H1 (cell line): Measurements from ENCODE around the gene KIF26B. TPM values are rescaled to one million over a fixed set of nuclear protein-coding genes. Genes with fewer than 3 reads are reported as not detected.

Source experiments
- CTCF ChIA-PET: fragments of 300-600 bp; sonication (Branson Sonifier 250); formaldehyde crosslinking; loops from one replicate; lab custom pipeline; 2021; ENCODE audit not compliant: partially characterized antibody; lab: Charles Lee
- POLR2A ChIA-PET: fragments of 300-600 bp; sonication (Branson Sonifier 250); formaldehyde crosslinking; loops from one replicate; lab custom pipeline; 2021; ENCODE audit warnings: inconsistent platforms; ENCODE audit not compliant: partially characterized antibody; lab: Charles Lee
- DNase-seq, 2 experiments: peaks; one replicate each; pipeline versions ENCODE4 v3.0.0 to v3.0.0-alpha.2; 2010 to 2022; ENCODE audit warnings: low spot score in 2 of 2, low read depth in 1 of 2, mixed read lengths in 1 of 2
- FAIRE-seq: peaks from 2 replicates; lab custom pipeline; 2011; peaks lifted over from hg19 to GRCh38; lab: Jason Lieb, UNC
- H2AFZ ChIP-seq: 2 replicates; pipeline ENCODE4 v1.8.1; 2012; ENCODE audit warnings: low read length, inconsistent platforms
- H2AK5ac ChIP-seq: 2 replicates; pipeline ENCODE4 v1.6.1; 2013; ENCODE audit warnings: low read depth, low read length
- H2BK120ac ChIP-seq: replicated peaks from 2 replicates; pipeline ENCODE3; 2013; ENCODE audit warnings: low read depth, low read length, inconsistent platforms
- H2BK12ac ChIP-seq: 2 replicates; pipeline ENCODE4 v1.6.1; 2013; ENCODE audit warnings: low read depth, low read length
- H2BK15ac ChIP-seq: 2 replicates; pipeline ENCODE4 v1.6.1; 2013; ENCODE audit warnings: low read length
- H2BK20ac ChIP-seq: 2 replicates; pipeline ENCODE4 v1.6.1; 2013; ENCODE audit warnings: low read length
- H2BK5ac ChIP-seq: 2 replicates; pipeline ENCODE4 v1.6.1; 2013; ENCODE audit warnings: low read depth, low read length
- H3K14ac ChIP-seq: 2 replicates; pipeline ENCODE4 v1.6.1; 2013; ENCODE audit warnings: inconsistent platforms; ENCODE audit not compliant: insufficient read length
- H3K18ac ChIP-seq: 2 replicates; pipeline ENCODE4 v1.6.1; 2013; ENCODE audit warnings: low read length; ENCODE audit errors: extremely low read depth
- H3K23ac ChIP-seq: 2 replicates; pipeline ENCODE4 v1.6.1; 2013; ENCODE audit warnings: inconsistent platforms; ENCODE audit not compliant: insufficient read length
- H3K23me2 ChIP-seq: 2 replicates; pipeline ENCODE4 v1.6.1; 2013; ENCODE audit warnings: low read depth, low read length
- H3K27ac ChIP-seq: 2 replicates; pipeline ENCODE4 v1.6.1; 2011; ENCODE audit warnings: low read depth, low read length, inconsistent platforms
- H3K27me3 ChIP-seq, 4 experiments: replicated peaks in 1 of 4; 1 replicate in 1 of 4; 2 replicates in 3 of 4; pipeline versions ENCODE4 v1.6.1 to v1.8.1; 2011 to 2013; ENCODE audit warnings: low read length in 3 of 4, mild to moderate bottlenecking in 3 of 4, inconsistent platforms in 2 of 4, mixed read lengths in 2 of 4, moderate library complexity in 1 of 4; ENCODE audit not compliant: control insufficient read depth in 3 of 4, insufficient read depth in 3 of 4; ENCODE audit errors: extremely low read depth in 1 of 4
- H3K36me3 ChIP-seq, 4 experiments: 2 replicates each; pipeline versions ENCODE4 v1.6.1 to v1.8.1; 2011 to 2013; ENCODE audit warnings: mild to moderate bottlenecking in 4 of 4, low read length in 3 of 4, moderate library complexity in 2 of 4, control low read depth in 1 of 4, inconsistent platforms in 1 of 4; ENCODE audit not compliant: insufficient read depth in 4 of 4, control insufficient read depth in 2 of 4
- H3K4ac ChIP-seq: replicated peaks from 2 replicates; pipeline ENCODE3; 2013; ENCODE audit warnings: low read length, low read depth, mixed read lengths, inconsistent platforms; ENCODE audit not compliant: insufficient read length
- H3K4me1 ChIP-seq, 4 experiments: replicated peaks in 1 of 4; 1 replicate in 1 of 4; 2 replicates in 3 of 4; pipeline versions ENCODE4 v1.6.1 to v1.8.1; 2011 to 2013; ENCODE audit warnings: low read length in 3 of 4, inconsistent platforms in 2 of 4, mixed read lengths in 1 of 4; ENCODE audit not compliant: insufficient read depth in 4 of 4, control insufficient read depth in 3 of 4
- H3K4me2 ChIP-seq, 2 experiments: 2 replicates each; pipeline versions ENCODE4 v1.6.1 to v1.8.1; 2011 to 2013; ENCODE audit warnings: low read depth in 2 of 2, low read length in 2 of 2, control low read depth in 1 of 2, inconsistent platforms in 1 of 2, mild to moderate bottlenecking in 1 of 2; ENCODE audit not compliant: insufficient read depth in 1 of 2
- H3K4me3 ChIP-seq, 4 experiments: fragments of 200-600, 300-600 bp in 1 of 4; sonication (generic), shearing (Covaris generic), sonication (Bioruptor Twin) in 1 of 4; 2 replicates each; pipeline versions ENCODE4 v1.5.1 to v1.8.1; 2011 to 2016; ENCODE audit warnings: low read length in 4 of 4, low read depth in 3 of 4, control low read depth in 2 of 4, inconsistent platforms in 2 of 4, mild to moderate bottlenecking in 2 of 4, mixed read lengths in 1 of 4, moderate library complexity in 1 of 4; ENCODE audit not compliant: insufficient read depth in 2 of 4; ENCODE audit errors: extremely low read depth in 1 of 4
- H3K56ac ChIP-seq: replicated peaks from 2 replicates; pipeline ENCODE3; 2013; ENCODE audit warnings: low read depth, mild to moderate bottlenecking, mixed read lengths, low read length, inconsistent platforms; ENCODE audit not compliant: insufficient read length
- H3K79me1 ChIP-seq: 2 replicates; pipeline ENCODE4 v1.6.1; 2013; ENCODE audit warnings: low read depth, low read length, control low read depth
- H3K79me2 ChIP-seq, 2 experiments: 2 replicates each; pipeline versions ENCODE4 v1.6.1 to v1.8.1; 2012 to 2013; ENCODE audit warnings: low read length in 2 of 2, mild to moderate bottlenecking in 2 of 2, inconsistent platforms in 1 of 2; ENCODE audit not compliant: insufficient read depth in 2 of 2, control insufficient read depth in 1 of 2
- H3K9ac ChIP-seq, 4 experiments: replicated peaks in 1 of 4; 1 replicate in 1 of 4; 2 replicates in 3 of 4; pipeline versions ENCODE4 v1.6.1 to v1.8.1; 2011 to 2013; ENCODE audit warnings: low read depth in 3 of 4, low read length in 3 of 4, control low read depth in 2 of 4, mild to moderate bottlenecking in 2 of 4, moderate library complexity in 2 of 4, inconsistent platforms in 1 of 4; ENCODE audit errors: extremely low read depth in 1 of 4
- H3K9me3 ChIP-seq, 2 experiments: 2 replicates each; pipeline versions ENCODE4 v1.6.1 to v1.8.1; 2012 to 2013; ENCODE audit warnings: mild to moderate bottlenecking in 2 of 2, moderate library complexity in 2 of 2, control low read depth in 1 of 2, inconsistent platforms in 1 of 2, low read depth in 1 of 2, low read length in 1 of 2, mixed read lengths in 1 of 2; ENCODE audit not compliant: insufficient read depth in 2 of 2
- H4K20me1 ChIP-seq, 2 experiments: replicated peaks in 1 of 2; 2 replicates each; pipeline versions ENCODE3 to v1.8.1; 2011 to 2013; ENCODE audit warnings: inconsistent platforms in 2 of 2, low read length in 2 of 2, mild to moderate bottlenecking in 1 of 2; ENCODE audit not compliant: insufficient read depth in 2 of 2, control insufficient read depth in 1 of 2
- H4K5ac ChIP-seq: 2 replicates; pipeline ENCODE4 v1.6.1; 2013; ENCODE audit warnings: low read length, low read depth, mixed read lengths, inconsistent platforms; ENCODE audit not compliant: insufficient read length
- H4K8ac ChIP-seq: 2 replicates; pipeline ENCODE4 v1.8.0; 2013; ENCODE audit warnings: mild to moderate bottlenecking, moderate library complexity, low read length, inconsistent platforms; ENCODE audit not compliant: insufficient read depth; ENCODE audit errors: extremely low read depth
- H4K91ac ChIP-seq: replicated peaks from 2 replicates; pipeline ENCODE3; 2013; ENCODE audit warnings: low read length, mixed read lengths, inconsistent platforms; ENCODE audit not compliant: insufficient read length
- CHD2 ChIP-seq: IDR thresholded peaks from 2 replicates; pipeline ENCODE4 v1.6.1; 2012; ENCODE audit warnings: low read length, improper control_type of control experiment
- GTF2F1 ChIP-seq: IDR thresholded peaks from 2 replicates; pipeline ENCODE4 v1.6.1; 2012; ENCODE audit warnings: low read depth, low read length, improper control_type of control experiment, borderline replicate concordance
- HDAC6 ChIP-seq: IDR thresholded peaks from one replicate; pipeline ENCODE4 v1.7.1; 2012; ENCODE audit warnings: low read depth, mild to moderate bottlenecking, inconsistent platforms, low read length, moderate library complexity
- MAFK ChIP-seq: IDR thresholded peaks from 2 replicates; pipeline ENCODE4 v1.6.1; 2012; ENCODE audit warnings: low read depth, mild to moderate bottlenecking, improper control_type of control experiment, low read length
- POLR2AphosphoS5 ChIP-seq: IDR thresholded peaks from 2 replicates; pipeline ENCODE4 v1.6.1; 2011; ENCODE audit warnings: low read depth, low read length
- POU5F1 ChIP-seq: IDR thresholded peaks from 2 replicates; pipeline ENCODE4 v1.6.1; 2011; ENCODE audit warnings: low read depth, mild to moderate bottlenecking, low read length, moderate library complexity
- RXRA ChIP-seq: IDR thresholded peaks from 2 replicates; pipeline ENCODE4 v1.6.1; 2011; ENCODE audit warnings: low read depth, mild to moderate bottlenecking, low read length, moderate library complexity; ENCODE audit not compliant: insufficient read depth
- WGBS, 2 experiments: shearing (Covaris generic) in 1 of 2; methylation state at CpG; one replicate each; pipeline versions ENCODE4 v1.1.6 to v1.1.7; 2013 to 2015; ENCODE audit warnings: low lambda C conversion rate in 2 of 2, mixed read lengths in 2 of 2, inconsistent platforms in 1 of 2, low coverage in 1 of 2, missing lambda C conversion rate in 1 of 2; ENCODE audit not compliant: insufficient replicate concordance in 2 of 2, insufficient coverage in 1 of 2, insufficient read length in 1 of 2; ENCODE audit errors: extremely low coverage in 1 of 2, missing lambda C conversion rate in 1 of 2; 5-methylcytosine and 5-hydroxymethylcytosine counted together
- polyA plus RNA-seq, 7 experiments: library from polyadenylated mRNA; depleted of rRNA in 3 of 7; stranded (reverse) in 5 of 7; unstranded in 2 of 7; fragments of >200 nt in 5 of 7; fragments of 200-250 nt in 2 of 7; gene quantifications; 1 replicate in 5 of 7; 2 replicates in 1 of 7; 4 replicates in 1 of 7; pipeline versions ENCODE4 v1.2.1 to v1.2.3, GENCODE V29; 2011 to 2013; ENCODE audit warnings: missing spikeins in 2 of 7, mixed read lengths in 2 of 7
- total RNA-seq: library from RNA; stranded (reverse); fragmentation: NEBNext Ultra II Directional; extraction: Animal tissue kit (Norgen Biotek cat#: 25700); gene quantifications from 2 replicates; pipeline ENCODE4 v1.2.1, GENCODE V29; 2021

Gene KIF26B
- total and polyA plus RNA-seq, 2 of the 8 experiments (the other 6 are each of a cell fraction or from before 2014, with no cell fraction given), result 0.06 to 0.28 TPM

GRCh38 chr1:245298781-245299180 is 144.0 kb downstream of the KIF26B start:
- Histone ChIP-seq H4K20me1 (no peaks in the 10 kb centered on the region), H3K56ac (no peak overlapping the region), H3K79me2 (no peaks in the 10 kb centered on the region), H3K4ac (no peak overlapping the region), H2BK20ac (no peak overlapping the region), H2BK120ac (no peak overlapping the region), H4K8ac (no peak overlapping the region), H3K27ac (no peak overlapping the region), H3K4me3 (no peak overlapping the region), H4K5ac (no peak overlapping the region), H2BK12ac (no peak overlapping the region), H3K23ac (no peak overlapping the region), H3K4me1 (no peaks in the 10 kb centered on the region), H2AFZ (0 out of 2 replicates have a peak overlapping the region, but pooled peaks have one; percentile 31), H3K9ac (no peak overlapping the region), H4K91ac (no peak overlapping the region), H3K23me2 (no peaks in the 10 kb centered on the region), H3K36me3 (no peaks in the 10 kb centered on the region), H3K27me3 (no peaks in the 10 kb centered on the region), H3K18ac (no peak overlapping the region; the same call in 1 of the 2 replicates), H3K4me2 (no peak overlapping the region), H2AK5ac (no peak overlapping the region; the same call in 1 of the 2 replicates), H3K9me3 (no peaks in the 10 kb centered on the region), H3K14ac (no peak overlapping the region), H2BK15ac (no peak overlapping the region), H3K79me1 (no peaks in the 10 kb centered on the region), H2BK5ac (no peak overlapping the region)
- ChIA-PET POLR2A (no interaction called here), CTCF (interaction anchor here (1.0 to 1.2 kb wide), 3 partner anchors 12 to 259 kb away, joined by 3 read pairs; no protein-coding TSS in a partner anchor)
- TF ChIP-seq CHD2 (no peak), POU5F1 (no peak), GTF2F1 (no peak), RXRA (no peak), MAFK (no peak), POLR2AphosphoS5 (no peak), HDAC6 (no peak)
- DNase-seq, result no peak
- 82% methylated on average over 12 of the region's 12 CpGs; no CpG with 5 or more reads in 1 of the 2 experiments for WGBS, 2 experiments
- no peak for FAIRE-seq
